C4-2B (cell line): Measurements from ENCODE around the gene GEMIN8.
A peak's percentile ranks its signal among the peaks of the same experiment; 100 is the strongest.

Experiments
- H3K27ac ChIP-seq: fragments of 450-650 bp; 2 replicates; pipeline ENCODE4 v1.5.1; 2017
- CTCF ChIP-seq: fragments of 450-650 bp; conservative IDR thresholded peaks from 2 replicates; pipeline ENCODE4 v1.5.1; 2017; ENCODE audit warnings: mild to moderate bottlenecking
- ZFX ChIP-seq: fragments of 450-650 bp; IDR thresholded peaks from 2 replicates; pipeline ENCODE4 v1.6.1; 2017

Gene GEMIN8, protein sequence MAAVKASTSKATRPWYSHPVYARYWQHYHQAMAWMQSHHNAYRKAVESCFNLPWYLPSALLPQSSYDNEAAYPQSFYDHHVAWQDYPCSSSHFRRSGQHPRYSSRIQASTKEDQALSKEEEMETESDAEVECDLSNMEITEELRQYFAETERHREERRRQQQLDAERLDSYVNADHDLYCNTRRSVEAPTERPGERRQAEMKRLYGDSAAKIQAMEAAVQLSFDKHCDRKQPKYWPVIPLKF

DNA sequence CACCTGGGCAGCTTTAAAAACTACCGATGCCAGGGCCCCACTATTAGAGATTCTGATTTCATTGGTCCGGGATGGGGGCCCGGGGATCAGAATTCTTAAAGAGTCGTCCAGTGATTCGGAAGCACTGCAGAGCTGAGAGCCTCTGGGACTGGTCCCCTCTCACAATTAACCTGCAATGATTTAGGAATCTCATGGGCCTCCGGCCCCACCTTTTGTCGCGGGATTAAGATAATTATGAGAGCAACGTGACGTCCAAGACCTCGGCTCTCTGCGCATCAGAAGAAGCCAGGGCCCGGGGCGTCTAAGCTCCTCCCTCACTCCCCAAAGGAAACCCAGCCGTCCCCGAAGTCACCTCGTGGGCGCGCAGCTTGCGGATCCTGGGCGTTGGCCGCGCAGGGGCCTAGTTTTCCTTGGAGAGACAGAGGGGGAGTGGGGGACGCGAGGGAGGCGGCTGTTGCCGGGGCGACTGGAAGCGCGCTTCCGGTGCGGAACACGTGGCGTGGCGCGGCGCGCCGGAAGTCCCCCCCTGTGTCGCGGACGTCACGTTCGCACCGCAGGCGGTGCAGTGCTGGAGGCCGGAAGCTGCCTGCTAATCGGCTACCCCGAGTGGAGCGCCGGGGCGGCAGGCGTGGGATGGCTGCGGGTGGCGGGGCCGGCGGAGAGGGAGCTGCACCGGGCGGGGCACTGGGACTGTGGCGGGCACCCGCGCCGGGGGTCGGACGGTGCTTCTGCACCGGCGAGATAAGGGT, at the start of gene GEMIN8:
GEMIN8 (minus strand) TSS at position 468 of the 749 bp plus-strand sequence. CDS start 8,414 bp downstream, outside the sequence.
- TF ChIP-seq ZFX: peak; percentile 52
- no peak for TF ChIP-seq CTCF

GRCh38 chrX:14076639-14077038, 46.9 kb upstream of the GEMIN8 start:
- no peak for TF ChIP-seq ZFX
- no peak for TF ChIP-seq CTCF
- H3K27ac ChIP-seq: no peak overlapping the region

More for the DNA sequence above, at the start of gene GEMIN8:
- peak within 1 kb of the TSS; percentile 78 for H3K27ac ChIP-seq

GRCh38 chrX:14073556-14073955, 43.9 kb upstream of the GEMIN8 start:
- no peak overlapping the region for H3K27ac ChIP-seq
- no peak for TF ChIP-seq CTCF
- TF ChIP-seq ZFX: no peak

DNA sequence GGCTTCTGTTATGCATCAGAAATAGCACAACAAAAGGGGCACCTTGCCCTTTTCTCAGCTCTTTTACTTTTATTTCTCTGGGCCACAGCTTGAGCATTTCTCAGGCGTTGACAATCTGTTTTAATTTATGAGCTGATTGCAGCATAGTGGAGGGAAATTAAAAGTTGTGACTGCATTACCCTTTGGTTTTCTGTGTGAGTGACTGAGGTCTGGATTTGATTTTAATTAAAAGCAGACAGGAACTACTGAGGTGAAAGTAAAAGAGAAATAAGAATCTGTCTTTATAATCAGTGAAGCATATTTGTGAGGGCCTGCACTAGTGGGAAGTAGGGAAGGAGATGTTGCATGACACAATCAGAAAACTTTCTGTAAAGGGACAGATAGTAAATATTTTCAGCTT, 43.4 kb upstream of the GEMIN8 start:
- TF ChIP-seq CTCF (no peak), ZFX (no peak)
- H3K27ac ChIP-seq: no peak overlapping the region

DNA sequence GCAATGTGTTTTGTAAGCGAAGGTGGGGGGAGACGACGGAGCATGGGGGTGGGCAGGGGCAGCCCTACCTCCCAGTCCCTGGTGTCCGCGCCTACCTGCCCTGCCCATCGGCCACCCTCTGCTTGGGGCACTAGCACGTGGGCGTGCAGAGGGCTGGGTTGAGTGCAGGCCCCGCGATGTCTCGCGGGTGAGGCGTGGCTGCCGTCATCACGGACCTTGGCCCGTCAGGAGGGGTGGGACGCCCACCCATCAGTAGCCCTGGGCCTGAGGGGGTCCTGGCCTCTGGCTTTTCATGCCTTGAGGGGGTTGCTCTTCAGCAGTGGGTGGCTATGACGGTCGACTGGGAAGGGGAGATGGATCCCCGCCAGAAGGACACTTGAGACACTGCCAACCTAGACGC, 36.1 kb upstream of the GEMIN8 start:
- TF ChIP-seq ZFX: no peak
- no peak for TF ChIP-seq CTCF
- H3K27ac ChIP-seq: no peak overlapping the region

DNA sequence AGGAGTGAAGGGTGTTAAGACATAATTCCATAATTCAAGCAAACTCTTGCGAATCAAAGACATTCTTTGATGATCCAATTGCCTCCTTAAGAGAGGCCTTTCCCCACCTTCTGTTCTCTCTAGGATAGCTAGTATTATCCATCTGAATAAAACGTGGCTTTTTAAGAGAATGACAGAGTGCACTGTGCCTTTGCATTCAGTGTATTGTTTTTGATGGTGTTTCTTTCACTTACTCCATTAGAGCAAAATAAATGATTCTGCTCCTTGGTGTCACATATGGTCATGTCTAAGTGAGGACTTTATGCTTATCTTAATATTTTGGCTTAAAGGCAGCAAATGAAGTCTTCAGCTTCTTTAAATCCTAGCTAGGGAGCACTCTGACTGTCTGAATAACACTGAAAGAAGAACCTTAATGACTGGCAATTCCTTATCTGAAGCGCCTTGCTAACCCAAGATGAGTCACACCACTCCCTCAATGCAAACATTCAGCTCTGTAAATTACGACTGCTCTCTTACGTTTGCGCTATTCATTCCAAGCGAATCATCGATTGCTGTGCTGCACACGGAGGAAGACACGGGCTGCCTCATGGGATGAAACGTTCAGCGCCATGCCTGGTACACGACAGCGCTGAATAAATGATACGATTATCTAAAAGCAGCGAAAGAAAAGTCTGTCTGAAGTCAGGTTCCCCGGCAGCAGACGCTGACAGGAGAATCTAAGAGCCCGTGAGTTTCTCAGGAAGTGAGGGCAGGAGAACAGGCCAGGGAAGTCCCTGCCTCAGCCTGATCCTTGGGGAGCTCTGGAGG, 35.1 kb upstream of the GEMIN8 start:
- H3K27ac ChIP-seq: no peak overlapping the region
- TF ChIP-seq CTCF: no peak
- no peak for TF ChIP-seq ZFX

GRCh38 chrX:14062524-14062923, 32.8 kb upstream of the GEMIN8 start:
- TF ChIP-seq CTCF (no peak), ZFX (no peak)
- no peak overlapping the region for H3K27ac ChIP-seq
